Testis (tissue), 2 donors: ENCODE measurements around the gene KCNT2.

Experiments
- CTCF ChIP-seq, 3 experiments: fragments of 450-650 bp in 2 of 3; fragments of 200-600 bp in 1 of 3; sonication (generic) in 1 of 3; IDR thresholded peaks; one replicate each; pipeline ENCODE4 v1.5.1; 2016 to 2019; ENCODE audit warnings: antibody characterized with exemption in 3 of 3, mild to moderate bottlenecking in 2 of 3, moderate library complexity in 1 of 3
- POLR2A ChIP-seq: fragments of 450-650 bp; IDR thresholded peaks from one replicate; pipeline ENCODE4 v1.6.1; 2017; ENCODE audit warnings: antibody characterized with exemption, mild to moderate bottlenecking, moderate library complexity

GRCh38 chr1:196180847-196181593 is 427.2 kb downstream of the KCNT2 start:
- no peak for TF ChIP-seq POLR2A
- no peak for TF ChIP-seq CTCF (IDR thresholded peaks at IDR 0.05)
